ENCODE results near the gene NRSN2.

NRSN2 gene

GRCh38 chr20:399182-399707 lies 52.3 kb downstream of the NRSN2 start:
- DNase-seq, result no peak

GRCh38 chr20:400128-400453 lies 53.2 kb downstream of the NRSN2 start:
- no peak for DNase-seq

- no peak for DNase-seq
These were observed 53.8 kb downstream of the NRSN2 start for GRCh38 chr20:400454-401275.

- no peak for DNase-seq
These were observed 55.0 kb downstream of the NRSN2 start for GRCh38 chr20:401682-402495.

- no peak for DNase-seq
These were observed 55.6 kb downstream of the NRSN2 start for GRCh38 chr20:402496-402885.

GRCh38 chr20:402898-403581 lies 56.1 kb downstream of the NRSN2 start:
- no peak for DNase-seq

GRCh38 chr20:403582-403957 lies 56.7 kb downstream of the NRSN2 start:
- no peak for DNase-seq

GRCh38 chr20:404088-404487 lies 57.2 kb downstream of the NRSN2 start:
- DNase-seq, result no peak
